ENCODE data around the gene SMARCA4. TPM values are rescaled to one million over a fixed set of nuclear protein-coding genes. Genes with fewer than 3 reads are reported as not detected.

SMARCA4 gene
- total RNA-seq = 83.6 and 143 TPM in 2 replicates

GRCh38 chr19:10960314-10961072 is at the start of gene SMARCA4:
Gene SMARCA4, plus strand, starts transcription at chr19:10961030. Its CDS starts 23,122 bp downstream, at chr19:10984152.

GRCh38 chr19:10928563-10929401 is 32.0 kb upstream of the SMARCA4 start, which contains the start of the genes TIMM29 and YIPF2:
Gene TIMM29, plus strand, starts transcription at chr19:10928811. Its CDS starts 12 bp downstream, at chr19:10928823.
Gene YIPF2, minus strand, starts transcription at chr19:10928639. Its CDS starts 229 bp downstream, at chr19:10928410.

GRCh38 chr19:11089254-11090013 is 128.6 kb downstream of the SMARCA4 start, which contains the start of gene LDLR:
Gene LDLR, plus strand, starts transcription at chr19:11089463. Its CDS starts 86 bp downstream, at chr19:11089549.

Small RNA genes within 50 kb of the gene (small RNA-seq; reads per million reads assigned to genes)
- not detected for gene RF02271 (ENCODE audit: low replicate concordance)
- gene RN7SL192P (ENCODE audit: low replicate concordance) = 11.7 reads per million, percentile 95 among the genes with 10 or more reads in this experiment

Other genes with a start within 250 kb of the SMARCA4 start
- gene DNM2, start 243.0 kb upstream of the SMARCA4 start, total RNA-seq = 137 and 157 TPM in 2 replicates
- 37.5 and 64.3 TPM in 2 replicates for gene TMED1, start 124.8 kb upstream of the SMARCA4 start, total RNA-seq
- not detected in 2 replicates for gene C19orf38, start 112.6 kb upstream of the SMARCA4 start, total RNA-seq
- gene CARM1, start 89.5 kb upstream of the SMARCA4 start, total RNA-seq = 27.1 and 58.0 TPM in 2 replicates
- 131 and 175 TPM in 2 replicates for gene YIPF2, start 32.4 kb upstream of the SMARCA4 start, total RNA-seq
- 24.9 and 41.7 TPM in 2 replicates for gene TIMM29, start 32.2 kb upstream of the SMARCA4 start, total RNA-seq
- 293 and 584 TPM in 2 replicates for gene LDLR, start 128.4 kb downstream of the SMARCA4 start, total RNA-seq
- gene SPC24, start 194.8 kb downstream of the SMARCA4 start, total RNA-seq = 2.8 and 110 TPM in 2 replicates
- 331 and 441 TPM in 2 replicates for gene KANK2, start 236.5 kb downstream of the SMARCA4 start, total RNA-seq

Measured in placental pericyte (primary cell).